Mucosa of stomach (tissue), 1 donor: ENCODE measurements around the gene IL6.
"Not testable (repeated sequence)": the region's sequence is repeated elsewhere in the genome, so short reads cannot be mapped to it uniquely, and the experiment has no call there.

Experiments
- H3K27me3 ChIP-seq: one replicate; pipeline ENCODE4 v1.7.0; 2013; ENCODE audit warnings: mild to moderate bottlenecking, low read length; ENCODE audit not compliant: control insufficient read depth, insufficient read depth
- H3K36me3 ChIP-seq: one replicate; pipeline ENCODE4 v1.7.0; 2013; ENCODE audit warnings: low read length; ENCODE audit not compliant: control insufficient read depth, insufficient read depth
- H3K4me1 ChIP-seq: one replicate; pipeline ENCODE4 v1.7.0; 2013; ENCODE audit warnings: mild to moderate bottlenecking, low read length; ENCODE audit not compliant: control insufficient read depth, insufficient read depth
- H3K4me3 ChIP-seq: one replicate; pipeline ENCODE4 v1.7.0; 2013; ENCODE audit warnings: low read length
- H3K9ac ChIP-seq: one replicate; pipeline ENCODE4 v1.7.0; 2013; ENCODE audit warnings: mild to moderate bottlenecking, low read length, moderate library complexity
- H3K9me3 ChIP-seq: one replicate; pipeline ENCODE4 v1.7.0; 2013; ENCODE audit warnings: mild to moderate bottlenecking, low read length, moderate library complexity; ENCODE audit not compliant: control insufficient read depth
- donor health status: Pancreatic carcinoma.

Gene IL6

GRCh38 chr7:22707026-22707691 lies 19.8 kb upstream of the IL6 start:
- H3K4me3 ChIP-seq, H3K27me3 ChIP-seq, H3K4me1 ChIP-seq, H3K36me3 ChIP-seq, H3K9me3 ChIP-seq, H3K9ac ChIP-seq: not testable (repeated sequence)

GRCh38 chr7:22708214-22708613 lies 18.8 kb upstream of the IL6 start:
- H3K27me3 ChIP-seq, H3K4me3 ChIP-seq, H3K36me3 ChIP-seq, H3K9ac ChIP-seq, H3K9me3 ChIP-seq, H3K4me1 ChIP-seq: not testable (repeated sequence)

- not testable (repeated sequence) for H3K4me3 ChIP-seq, H3K27me3 ChIP-seq, H3K9me3 ChIP-seq, H3K9ac ChIP-seq, H3K36me3 ChIP-seq, H3K4me1 ChIP-seq
Measured at GRCh38 chr7:22708677-22709061, 18.3 kb upstream of the IL6 start.

- not testable (repeated sequence) for H3K9ac ChIP-seq, H3K36me3 ChIP-seq, H3K4me1 ChIP-seq, H3K4me3 ChIP-seq, H3K27me3 ChIP-seq, H3K9me3 ChIP-seq
Measured at GRCh38 chr7:22709062-22709829, 17.8 kb upstream of the IL6 start.

GRCh38 chr7:22709857-22710256 lies 17.1 kb upstream of the IL6 start:
- no peak overlapping the region for H3K4me3 ChIP-seq
- no peaks in the 10 kb centered on the region for H3K9me3 ChIP-seq
- H3K36me3 ChIP-seq: no peaks in the 10 kb centered on the region
- H3K4me1 ChIP-seq: no peaks in the 10 kb centered on the region
- no peak overlapping the region for H3K9ac ChIP-seq
- no peaks in the 10 kb centered on the region for H3K27me3 ChIP-seq

GRCh38 chr7:22712999-22713398 lies 14.0 kb upstream of the IL6 start:
- Histone ChIP-seq H3K4me3 (no peak overlapping the region), H3K4me1 (no peaks in the 10 kb centered on the region), H3K27me3 (no peaks in the 10 kb centered on the region), H3K9me3 (no peaks in the 10 kb centered on the region), H3K9ac (no peak overlapping the region), H3K36me3 (no peaks in the 10 kb centered on the region)

- Histone ChIP-seq H3K9me3 (no peaks in the 10 kb centered on the region), H3K4me3 (no peak overlapping the region), H3K9ac (no peak overlapping the region), H3K4me1 (no peaks in the 10 kb centered on the region), H3K27me3 (no peaks in the 10 kb centered on the region), H3K36me3 (no peaks in the 10 kb centered on the region)
Measured at GRCh38 chr7:22713463-22713862, 13.5 kb upstream of the IL6 start.

GRCh38 chr7:22715969-22716368 lies 11.0 kb upstream of the IL6 start:
- Histone ChIP-seq H3K36me3 (no peaks in the 10 kb centered on the region), H3K9me3 (no peaks in the 10 kb centered on the region), H3K4me1 (no peaks in the 10 kb centered on the region), H3K4me3 (no peak overlapping the region), H3K27me3 (no peaks in the 10 kb centered on the region), H3K9ac (no peak overlapping the region)

GRCh38 chr7:22717760-22718159 lies 9.2 kb upstream of the IL6 start:
- no peaks in the 10 kb centered on the region for H3K9me3 ChIP-seq
- H3K36me3 ChIP-seq: no peaks in the 10 kb centered on the region
- no peaks in the 10 kb centered on the region for H3K27me3 ChIP-seq
- H3K9ac ChIP-seq: no peak overlapping the region
- no peak overlapping the region for H3K4me3 ChIP-seq
- no peaks in the 10 kb centered on the region for H3K4me1 ChIP-seq

- no peaks in the 10 kb centered on the region for H3K36me3 ChIP-seq
- no peak overlapping the region for H3K9ac ChIP-seq
- H3K4me1 ChIP-seq: no peaks in the 10 kb centered on the region
- no peaks in the 10 kb centered on the region for H3K9me3 ChIP-seq
- H3K4me3 ChIP-seq: no peak overlapping the region
- H3K27me3 ChIP-seq: no peaks in the 10 kb centered on the region
Measured at GRCh38 chr7:22718200-22718711, 8.7 kb upstream of the IL6 start.

GRCh38 chr7:22718911-22719420 lies 8.0 kb upstream of the IL6 start:
- Histone ChIP-seq H3K4me1 (no peaks in the 10 kb centered on the region), H3K9ac (no peak overlapping the region), H3K4me3 (no peak overlapping the region)

More at GRCh38 chr7:22718911-22719420, 8.0 kb upstream of the IL6 start:
- Histone ChIP-seq H3K27me3 (no peaks in the 10 kb centered on the region), H3K36me3 (no peaks in the 10 kb centered on the region), H3K9me3 (no peaks in the 10 kb centered on the region)
